Measurements from ENCODE around the gene NACC2. TPM values are rescaled to one million over a fixed set of nuclear protein-coding genes. Genes with fewer than 3 reads are reported as not detected.

Gene NACC2
- total and polyA plus RNA-seq, 2 donors (not counting 3 experiments of a cell fraction or from before 2014, with no cell fraction given) = 15.8 to 27.1 TPM

GRCh38 chr9:136116360-136117098 lies 21.4 kb upstream of the NACC2 start:
- Histone ChIP-seq H3K4me3 (replicated peaks in 1 of 3; ENCODE audit: insufficient read depth in 1 of 3, low read depth in 1 of 3, low read length in 3 of 3) (no peak overlapping the region), H3K9me1 (replicated peaks; ENCODE audit: control insufficient read depth, extremely low read depth, insufficient read depth, low read length) (no peaks in the 10 kb centered on the region), H3K9me3 (replicated peaks; ENCODE audit: control insufficient read depth, insufficient read depth, low read length) (no peaks in the 10 kb centered on the region), H3K36me3 (ENCODE audit: control insufficient read depth in 2 of 2, extremely low read depth in 1 of 2, insufficient read depth in 2 of 2, low read length in 2 of 2) (peaks cover 0 to 14% of the 10 kb centered on the region in 2 experiments), H3K4me2 (ENCODE audit: insufficient read depth, low read length) (no peak overlapping the region), H3K4me1 (ENCODE audit: control insufficient read depth, extremely low read depth, insufficient read depth, low read length) (peaks cover 12% of the 10 kb centered on the region), H2AFZ (ENCODE audit: low read depth, low read length) (no peak overlapping the region), H3K27ac (ENCODE audit: insufficient read depth, low read depth, low read length) (no peak overlapping the region), H3K79me2 (ENCODE audit: control insufficient read depth, insufficient read depth, low read length) (peaks cover 16% of the 10 kb centered on the region), H4K20me1 (replicated peaks; ENCODE audit: control insufficient read depth, extremely low read depth, insufficient read depth, low read length) (no peaks in the 10 kb centered on the region), H3K9ac (replicated peaks; ENCODE audit: extremely low read depth, insufficient read depth, low read length) (no peak overlapping the region), H3K27me3 (ENCODE audit: control insufficient read depth in 2 of 2, insufficient read depth in 2 of 2, low read length in 2 of 2) (no peaks in the 10 kb centered on the region)
- POLR2A ChIA-PET = no interaction called here
- DNase-seq (ENCODE audit: low read depth, low spot score) (no peak), FAIRE-seq (no peak)
- CTCF ChIA-PET = interaction anchor here (1.9 kb wide), 1 partner anchor 148 kb away, joined by 4 read pairs; no protein-coding TSS in a partner anchor
- intact Hi-C loops (cut with micrococcal nuclease) (loop anchor here (5.0 kb wide), 1 partner anchor 109 kb away; no protein-coding TSS in a partner anchor), dilution Hi-C loops (cut with MboI; ENCODE audit: extremely low pct_ligation_motif_present, low sequenced_read_pairs) (no loop called here)
- no TSS peak for BruUV-seq (replicated peaks)
- TF ChIP-seq MYC (IDR thresholded peaks at IDR 0.05; ENCODE audit: low read depth, low read length) = no peak
- TF ChIP-seq POLR2AphosphoS5 (IDR thresholded peaks at IDR 0.05; ENCODE audit: insufficient read depth, low read depth, low read length) = no peak
- TF ChIP-seq POLR2A (IDR thresholded peaks at IDR 0.05; ENCODE audit: low read depth, low read length) = no peak
- TF ChIP-seq JUN (IDR thresholded peaks at IDR 0.05; ENCODE audit: borderline replicate concordance, insufficient read depth, insufficient read length, low read depth) = no peak
- TF ChIP-seq EZH2 (IDR thresholded peaks at IDR 0.05; ENCODE audit: borderline replicate concordance, low read depth, low read length, severe bottlenecking) = no peak
- no peak for TF ChIP-seq FOS (IDR thresholded peaks at IDR 0.05; ENCODE audit: borderline replicate concordance, insufficient read depth, low read length)
- TF ChIP-seq MAX (IDR thresholded peaks at IDR 0.05; ENCODE audit: insufficient read depth, insufficient read length) = no peak
- no peak for TF ChIP-seq GATA2 (IDR thresholded peaks at IDR 0.05; ENCODE audit: insufficient read depth, insufficient read length, low read depth, low read length)
- no peak for TF ChIP-seq CTCF (IDR thresholded peaks at IDR 0.05; ENCODE audit: extremely low read depth in 1 of 2, insufficient read depth in 1 of 2, low read depth in 1 of 2, low read length in 2 of 2)
